Measurements from ENCODE around the gene BCL7A. TPM values are rescaled to one million over a fixed set of nuclear protein-coding genes. Genes with fewer than 3 reads are reported as not detected.
A peak's percentile ranks its signal among the peaks of the same experiment; 100 is the strongest.

The BCL7A gene
- total RNA-seq, 1 experiment from 2014 or later = 67.2 TPM

- no peaks in the 10 kb centered on the region for H3K9me2 ChIP-seq (replicated peaks; ENCODE audit: insufficient read depth, low read length)
- peaks cover 12% of the 10 kb centered on the region for H3K36me3 ChIP-seq (ENCODE audit: insufficient read depth, low read length)
- peak overlapping the region; percentile 26 for H3K9ac ChIP-seq (ENCODE audit: low read length)
- H2AFZ ChIP-seq (ENCODE audit: low read length) = no peak overlapping the region
- no peaks in the 10 kb centered on the region for H3K9me3 ChIP-seq (ENCODE audit: low read length)
- H3K4me1 ChIP-seq (ENCODE audit: low read length) = peaks cover 55% of the 10 kb centered on the region
- DNase-seq = peak; percentile 54
- H3K27ac ChIP-seq (ENCODE audit: low read length) = peak overlapping the region; percentile 55
- H3K4me2 ChIP-seq (ENCODE audit: low read depth, low read length, poor library complexity, severe bottlenecking) = peak overlapping the region; percentile 97
- H3K4me3 ChIP-seq (ENCODE audit: low read length) = peak overlapping the region; percentile 72
- peaks cover 74% of the 10 kb centered on the region for H3K79me2 ChIP-seq (ENCODE audit: low read length)
- no peaks in the 10 kb centered on the region for H3K27me3 ChIP-seq (ENCODE audit: low read length)
- peaks cover 18% of the 10 kb centered on the region; the same call in 1 of the 2 replicates for H4K20me1 ChIP-seq (ENCODE audit: insufficient read depth, low read depth, low read length)
Observed at GRCh38 chr12:122081697-122082221, 60.1 kb downstream of the BCL7A start.

GRCh38 chr12:122082621-122083356 is 61.1 kb downstream of the BCL7A start:
- Histone ChIP-seq H4K20me1 (ENCODE audit: insufficient read depth, low read depth, low read length) (peaks cover 18% of the 10 kb centered on the region; the same call in 1 of the 2 replicates), H3K9me3 (ENCODE audit: low read length) (no peaks in the 10 kb centered on the region), H3K36me3 (ENCODE audit: insufficient read depth, low read length) (peaks cover 12% of the 10 kb centered on the region), H3K27me3 (ENCODE audit: low read length) (no peaks in the 10 kb centered on the region), H3K4me2 (ENCODE audit: low read depth, low read length, poor library complexity, severe bottlenecking) (no peak overlapping the region), H3K4me3 (ENCODE audit: low read length) (no peak overlapping the region), H3K4me1 (ENCODE audit: low read length) (peaks cover 50% of the 10 kb centered on the region), H3K9ac (ENCODE audit: low read length) (no peak overlapping the region), H2AFZ (ENCODE audit: low read length) (no peak overlapping the region), H3K27ac (ENCODE audit: low read length) (no peak overlapping the region), H3K79me2 (ENCODE audit: low read length) (peaks cover 84% of the 10 kb centered on the region), H3K9me2 (replicated peaks; ENCODE audit: insufficient read depth, low read length) (no peaks in the 10 kb centered on the region)
- no peak for DNase-seq

GRCh38 chr12:122084857-122085405 is 63.2 kb downstream of the BCL7A start:
- Histone ChIP-seq H3K36me3 (ENCODE audit: insufficient read depth, low read length) (peaks cover 26% of the 10 kb centered on the region), H3K9me3 (ENCODE audit: low read length) (no peaks in the 10 kb centered on the region), H3K27ac (ENCODE audit: low read length) (no peak overlapping the region), H3K27me3 (ENCODE audit: low read length) (no peaks in the 10 kb centered on the region), H2AFZ (ENCODE audit: low read length) (no peak overlapping the region), H3K4me2 (ENCODE audit: low read depth, low read length, poor library complexity, severe bottlenecking) (no peak overlapping the region), H3K4me3 (ENCODE audit: low read length) (no peak overlapping the region), H3K9ac (ENCODE audit: low read length) (no peak overlapping the region), H3K9me2 (replicated peaks; ENCODE audit: insufficient read depth, low read length) (no peaks in the 10 kb centered on the region), H3K79me2 (ENCODE audit: low read length) (peaks cover 94% of the 10 kb centered on the region), H3K4me1 (ENCODE audit: low read length) (peaks cover 58% of the 10 kb centered on the region), H4K20me1 (ENCODE audit: insufficient read depth, low read depth, low read length) (peaks cover 8% of the 10 kb centered on the region; the same call in 1 of the 2 replicates)
- DNase-seq = no peak

GRCh38 chr12:122085591-122085990 is 63.9 kb downstream of the BCL7A start:
- H3K4me1 ChIP-seq (ENCODE audit: low read length) = peaks cover 51% of the 10 kb centered on the region
- H3K27ac ChIP-seq (ENCODE audit: low read length) = no peak overlapping the region
- no peak overlapping the region for H3K4me3 ChIP-seq (ENCODE audit: low read length)
- H3K9me2 ChIP-seq (replicated peaks; ENCODE audit: insufficient read depth, low read length) = no peaks in the 10 kb centered on the region
- peaks cover 4% of the 10 kb centered on the region; the same call in 1 of the 2 replicates for H4K20me1 ChIP-seq (ENCODE audit: insufficient read depth, low read depth, low read length)
- H3K9me3 ChIP-seq (ENCODE audit: low read length) = no peaks in the 10 kb centered on the region
- H2AFZ ChIP-seq (ENCODE audit: low read length) = no peak overlapping the region
- peaks cover 94% of the 10 kb centered on the region for H3K79me2 ChIP-seq (ENCODE audit: low read length)
- no peak overlapping the region for H3K9ac ChIP-seq (ENCODE audit: low read length)
- no peak overlapping the region for H3K4me2 ChIP-seq (ENCODE audit: low read depth, low read length, poor library complexity, severe bottlenecking)
- peaks cover 28% of the 10 kb centered on the region for H3K36me3 ChIP-seq (ENCODE audit: insufficient read depth, low read length)
- no peak for DNase-seq
- no peaks in the 10 kb centered on the region for H3K27me3 ChIP-seq (ENCODE audit: low read length)

GRCh38 chr12:122086116-122086515 is 64.4 kb downstream of the BCL7A start:
- Histone ChIP-seq H3K4me2 (ENCODE audit: low read depth, low read length, poor library complexity, severe bottlenecking) (no peak overlapping the region), H3K79me2 (ENCODE audit: low read length) (peaks cover 94% of the 10 kb centered on the region), H3K9ac (ENCODE audit: low read length) (no peak overlapping the region), H3K27me3 (ENCODE audit: low read length) (no peaks in the 10 kb centered on the region), H3K27ac (ENCODE audit: low read length) (no peak overlapping the region), H3K4me3 (ENCODE audit: low read length) (no peak overlapping the region), H3K9me2 (replicated peaks; ENCODE audit: insufficient read depth, low read length) (no peaks in the 10 kb centered on the region), H4K20me1 (ENCODE audit: insufficient read depth, low read depth, low read length) (peaks cover 4% of the 10 kb centered on the region; the same call in 1 of the 2 replicates), H2AFZ (ENCODE audit: low read length) (no peak overlapping the region), H3K9me3 (ENCODE audit: low read length) (no peaks in the 10 kb centered on the region), H3K4me1 (ENCODE audit: low read length) (peaks cover 46% of the 10 kb centered on the region), H3K36me3 (ENCODE audit: insufficient read depth, low read length) (peaks cover 31% of the 10 kb centered on the region)
- DNase-seq = no peak

GRCh38 chr12:122086641-122087285 is 65.1 kb downstream of the BCL7A start:
- Histone ChIP-seq H3K9me2 (replicated peaks; ENCODE audit: insufficient read depth, low read length) (no peaks in the 10 kb centered on the region), H3K27me3 (ENCODE audit: low read length) (no peaks in the 10 kb centered on the region), H3K9ac (ENCODE audit: low read length) (no peak overlapping the region), H3K4me2 (ENCODE audit: low read depth, low read length, poor library complexity, severe bottlenecking) (no peak overlapping the region), H3K4me3 (ENCODE audit: low read length) (no peak overlapping the region), H3K27ac (ENCODE audit: low read length) (no peak overlapping the region), H3K36me3 (ENCODE audit: insufficient read depth, low read length) (peaks cover 34% of the 10 kb centered on the region), H3K4me1 (ENCODE audit: low read length) (peaks cover 40% of the 10 kb centered on the region), H4K20me1 (ENCODE audit: insufficient read depth, low read depth, low read length) (peaks cover 4% of the 10 kb centered on the region; the same call in 1 of the 2 replicates), H3K9me3 (ENCODE audit: low read length) (no peaks in the 10 kb centered on the region), H3K79me2 (ENCODE audit: low read length) (peaks cover 94% of the 10 kb centered on the region), H2AFZ (ENCODE audit: low read length) (no peak overlapping the region)
- DNase-seq = no peak

GRCh38 chr12:122087431-122088178 is 65.9 kb downstream of the BCL7A start:
- Histone ChIP-seq H2AFZ (ENCODE audit: low read length) (no peak overlapping the region), H3K9me3 (ENCODE audit: low read length) (no peaks in the 10 kb centered on the region), H3K27me3 (ENCODE audit: low read length) (no peaks in the 10 kb centered on the region), H4K20me1 (ENCODE audit: insufficient read depth, low read depth, low read length) (0 out of 2 replicates have a peak, but pooled peaks cover 4% of the 10 kb centered on the region), H3K4me3 (ENCODE audit: low read length) (no peak overlapping the region), H3K4me2 (ENCODE audit: low read depth, low read length, poor library complexity, severe bottlenecking) (no peak overlapping the region), H3K9me2 (replicated peaks; ENCODE audit: insufficient read depth, low read length) (no peaks in the 10 kb centered on the region), H3K4me1 (ENCODE audit: low read length) (peaks cover 31% of the 10 kb centered on the region), H3K36me3 (ENCODE audit: insufficient read depth, low read length) (peaks cover 35% of the 10 kb centered on the region), H3K9ac (ENCODE audit: low read length) (no peak overlapping the region), H3K79me2 (ENCODE audit: low read length) (peaks cover 94% of the 10 kb centered on the region), H3K27ac (ENCODE audit: low read length) (no peak overlapping the region)
- DNase-seq = no peak

Measured in Karpas-422 (cell line).